Neuronal stem cell (in vitro differentiated cells): ENCODE data around the gene PLCD4.
A peak's percentile ranks its signal among the peaks of the same experiment; 100 is the strongest.

Source experiments
- DNase-seq: peaks from one replicate; pipeline ENCODE4 v3.0.0-alpha.2; 2013; ENCODE audit warnings: low spot score
- H2AFZ ChIP-seq: one replicate; pipeline ENCODE4 v1.6.1; 2013; ENCODE audit warnings: mild to moderate bottlenecking, low read length, inconsistent platforms
- H2AK5ac ChIP-seq: 2 replicates; pipeline ENCODE4 v1.6.1; 2013; ENCODE audit warnings: low read depth, mild to moderate bottlenecking, inconsistent platforms, low read length, moderate library complexity, mixed read lengths
- H2BK120ac ChIP-seq: 2 replicates; pipeline ENCODE4 v1.6.1; 2013; ENCODE audit warnings: low read depth, mild to moderate bottlenecking, inconsistent platforms, low read length, moderate library complexity, mixed read lengths
- H2BK12ac ChIP-seq: one replicate; pipeline ENCODE4 v1.6.1; 2013; ENCODE audit warnings: low read length, inconsistent platforms
- H2BK15ac ChIP-seq: 2 replicates; pipeline ENCODE4 v1.6.1; 2013; ENCODE audit warnings: mild to moderate bottlenecking, low read length, inconsistent platforms, mixed read lengths
- H2BK5ac ChIP-seq: one replicate; pipeline ENCODE4 v1.6.1; 2013; ENCODE audit warnings: inconsistent platforms, mild to moderate bottlenecking, low read length, moderate library complexity
- H3K14ac ChIP-seq: one replicate; pipeline ENCODE4 v1.6.1; 2013; ENCODE audit warnings: low read length, inconsistent platforms
- H3K18ac ChIP-seq: 2 replicates; pipeline ENCODE4 v1.6.1; 2013; ENCODE audit warnings: low read length, inconsistent platforms
- H3K23ac ChIP-seq: 2 replicates; pipeline ENCODE4 v1.6.1; 2013; ENCODE audit warnings: low read depth, mild to moderate bottlenecking, mixed read lengths, low read length, inconsistent platforms; ENCODE audit not compliant: poor library complexity
- H3K27ac ChIP-seq: replicated peaks from 3 replicates; pipeline ENCODE4 v1.5.1; 2013; ENCODE audit warnings: low read length, inconsistent platforms
- H3K27me3 ChIP-seq, 3 experiments: 2 replicates each; pipeline ENCODE4 v1.6.1; 2013; ENCODE audit warnings: low read length in 3 of 3, mild to moderate bottlenecking in 2 of 3, inconsistent platforms in 1 of 3, low read depth in 1 of 3, mixed read lengths in 1 of 3, moderate library complexity in 1 of 3; ENCODE audit not compliant: control insufficient read depth in 3 of 3, insufficient read depth in 3 of 3
- H3K36me3 ChIP-seq, 2 donors: replicated peaks in 1 of 2; 2 replicates each; pipeline ENCODE4 v1.6.1; 2013; ENCODE audit warnings: low read length in 2 of 2; ENCODE audit not compliant: control insufficient read depth in 2 of 2, insufficient read depth in 2 of 2
- H3K4ac ChIP-seq: 2 replicates; pipeline ENCODE4 v1.6.1; 2013; ENCODE audit warnings: inconsistent platforms, mild to moderate bottlenecking, low read length, moderate library complexity
- H3K4me1 ChIP-seq, 2 donors: 1 replicate in 1 of 2; 2 replicates in 1 of 2; pipeline ENCODE4 v1.6.1; 2013; ENCODE audit warnings: low read length in 2 of 2, low read depth in 1 of 2; ENCODE audit not compliant: control insufficient read depth in 2 of 2, insufficient read depth in 1 of 2
- H3K4me2 ChIP-seq: one replicate; pipeline ENCODE4 v1.6.1; 2013; ENCODE audit warnings: mild to moderate bottlenecking, low read length, inconsistent platforms; ENCODE audit not compliant: insufficient read depth, poor library complexity, severe bottlenecking
- H3K4me3 ChIP-seq, 2 donors: 2 replicates each; pipeline ENCODE4 v1.5.1; 2013; ENCODE audit warnings: low read length in 2 of 2, mild to moderate bottlenecking in 2 of 2, inconsistent platforms in 1 of 2, moderate library complexity in 1 of 2
- H3K79me1 ChIP-seq: one replicate; pipeline ENCODE4 v1.6.1; 2013; ENCODE audit warnings: low read depth, mild to moderate bottlenecking, inconsistent platforms, low read length, moderate library complexity
- H3K9ac ChIP-seq: one replicate; pipeline ENCODE4 v1.6.1; 2013; ENCODE audit warnings: mild to moderate bottlenecking, low read depth, low read length, inconsistent platforms; ENCODE audit not compliant: poor library complexity
- H3K9me3 ChIP-seq, 2 donors: replicated peaks in 1 of 2; 2 replicates each; pipeline versions ENCODE3 to v1.6.1; 2013; ENCODE audit warnings: low read length in 2 of 2, mild to moderate bottlenecking in 2 of 2, inconsistent platforms in 1 of 2, low read depth in 1 of 2, mixed read lengths in 1 of 2, moderate library complexity in 1 of 2; ENCODE audit not compliant: control insufficient read depth in 2 of 2, insufficient read depth in 1 of 2
- H4K8ac ChIP-seq: one replicate; pipeline ENCODE4 v1.6.1; 2013; ENCODE audit warnings: low read depth, mild to moderate bottlenecking, inconsistent platforms, low read length, moderate library complexity
- H4K91ac ChIP-seq: one replicate; pipeline ENCODE4 v1.6.1; 2013; ENCODE audit warnings: low read length, low read depth, mild to moderate bottlenecking, inconsistent platforms; ENCODE audit not compliant: poor library complexity
- WGBS, 2 donors: extraction: QIAGEN DNeasy Blood & Tissue Kit; methylation state at CpG; one replicate each; pipeline ENCODE4 v1.1.7; 2013; ENCODE audit warnings: missing lambda C conversion rate in 2 of 2, mixed read lengths in 1 of 2; ENCODE audit not compliant: insufficient read length in 2 of 2, insufficient replicate concordance in 1 of 2; ENCODE audit errors: extremely low coverage in 2 of 2; 5-methylcytosine and 5-hydroxymethylcytosine counted together

The PLCD4 gene

DNA sequence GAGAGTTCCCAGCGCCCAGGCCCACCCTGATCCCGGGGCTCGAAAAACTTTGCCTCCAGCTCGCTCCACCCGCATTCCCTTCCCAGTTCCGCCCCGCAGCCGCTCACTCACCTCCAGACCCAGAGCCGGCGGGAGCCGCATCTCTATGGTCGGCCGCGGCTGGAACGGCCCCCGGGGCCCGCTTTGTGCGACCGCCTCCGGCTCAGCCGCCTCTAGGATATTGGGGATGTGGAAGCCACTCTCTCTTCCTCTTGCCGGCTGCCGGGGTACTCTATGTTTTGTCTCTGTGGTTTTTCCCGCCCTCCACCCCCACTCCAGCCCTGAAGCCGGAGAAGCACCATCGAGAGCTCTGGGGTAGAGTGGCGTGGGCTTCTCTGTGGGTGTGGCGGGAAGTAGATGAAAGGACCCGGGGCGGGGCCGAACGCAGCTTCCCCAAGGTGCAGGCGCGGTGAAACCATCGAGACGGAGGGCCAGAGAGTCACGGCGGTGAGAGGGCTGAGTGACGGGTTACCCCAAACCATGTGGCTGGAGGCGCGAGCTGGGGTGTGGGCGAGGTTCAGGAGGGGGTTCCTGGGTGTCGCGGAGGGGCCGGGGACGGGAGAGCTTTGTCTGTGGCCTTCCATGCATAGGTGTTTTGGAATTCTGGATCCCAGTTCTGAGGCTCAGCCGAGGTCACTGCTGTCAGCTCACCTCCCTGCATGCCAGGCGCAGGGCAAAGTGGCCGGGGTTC, 51.7 kb downstream of the PLCD4 start, which contains the start of the genes BCS1L and ZNF142:
Gene BCS1L (plus strand): TSS at position 426 of the 730 bp plus-strand sequence. CDS start 1,305 bp downstream, outside the sequence.
Gene ZNF142 (minus strand): TSS at position 366 of the 730 bp plus-strand sequence. CDS start 3,194 bp downstream, outside the sequence.
- H3K18ac ChIP-seq: peak within 1 kb of the TSS; percentile 76
- H3K36me3 ChIP-seq: peaks cover 45 to 77% of the 10 kb centered on the region in 2 donors
- H3K4me3 ChIP-seq: peak within 1 kb of the TSS; percentile 86 to 92
- H4K91ac ChIP-seq: no peak within 1 kb of the TSS
- H3K79me1 ChIP-seq: peaks cover 4% of the 10 kb centered on the region
- H2BK15ac ChIP-seq: no peak within 1 kb of the TSS
- peak within 1 kb of the TSS; percentile 79 for H3K9ac ChIP-seq
- H2BK5ac ChIP-seq: no peak within 1 kb of the TSS
- WGBS, 2 donors: no CpG with 5 or more reads among the region's 49 CpGs
- no peak within 1 kb of the TSS for H2AK5ac ChIP-seq
- H3K4me2 ChIP-seq: peak within 1 kb of the TSS; percentile 93
- no peak within 1 kb of the TSS for H3K14ac ChIP-seq
- no peaks in the 10 kb centered on the region for H3K9me3 ChIP-seq
- DNase-seq: peak; percentile 84
- H3K4ac ChIP-seq: no peak within 1 kb of the TSS
- peak within 1 kb of the TSS; percentile 98 for H2AFZ ChIP-seq
- H2BK12ac ChIP-seq: no peak within 1 kb of the TSS
- H2BK120ac ChIP-seq: no peak within 1 kb of the TSS
- H3K23ac ChIP-seq: peak within 1 kb of the TSS; percentile 17
- no peak within 1 kb of the TSS for H4K8ac ChIP-seq
- peaks cover 3 to 4% of the 10 kb centered on the region in 2 donors for H3K4me1 ChIP-seq
- no peaks in the 10 kb centered on the region for H3K27me3 ChIP-seq
- peak within 1 kb of the TSS; percentile 69 for H3K27ac ChIP-seq

DNA sequence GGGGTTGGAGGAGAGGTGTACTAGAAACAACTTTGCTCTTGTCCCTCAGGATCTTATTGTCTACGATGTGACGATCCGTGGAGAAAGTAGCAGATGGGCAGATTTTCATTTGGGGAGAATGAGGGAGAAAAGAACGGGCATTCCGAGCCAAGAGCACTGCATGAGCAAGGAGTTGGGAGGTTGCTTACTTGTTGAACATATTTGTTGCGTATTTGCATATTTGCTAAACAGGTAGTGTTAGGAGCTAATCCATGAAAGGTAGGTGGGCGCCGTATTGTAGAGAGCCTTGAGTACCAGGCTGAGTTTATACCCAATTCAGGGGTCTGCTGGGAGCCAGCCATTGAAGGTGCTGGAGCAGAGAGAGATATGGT, 52.3 kb downstream of the PLCD4 start:
- Histone ChIP-seq H3K9me3 (no peaks in the 10 kb centered on the region), H3K4me2 (peak overlapping the region; percentile 93), H3K4ac (no peak overlapping the region), H3K18ac (peak overlapping the region; percentile 1), H2BK120ac (no peak overlapping the region), H3K36me3 (peaks cover 47 to 77% of the 10 kb centered on the region in 2 donors), H3K27me3 (no peaks in the 10 kb centered on the region), H2AK5ac (no peak overlapping the region), H4K8ac (no peak overlapping the region), H4K91ac (no peak overlapping the region), H2BK12ac (no peak overlapping the region), H3K79me1 (peaks cover 4% of the 10 kb centered on the region), H3K4me1 (peaks cover 3 to 4% of the 10 kb centered on the region in 2 donors), H3K27ac (no peak overlapping the region), H2AFZ (peak overlapping the region; percentile 98), H2BK15ac (no peak overlapping the region), H3K14ac (no peak overlapping the region), H3K9ac (peak overlapping the region; percentile 71), H3K4me3 (peak overlapping the region; percentile 86 to 92), H3K23ac (no peak overlapping the region), H2BK5ac (no peak overlapping the region)
- no CpG with 5 or more reads among the region's 8 CpGs for WGBS, 2 donors
- no peak for DNase-seq

DNA sequence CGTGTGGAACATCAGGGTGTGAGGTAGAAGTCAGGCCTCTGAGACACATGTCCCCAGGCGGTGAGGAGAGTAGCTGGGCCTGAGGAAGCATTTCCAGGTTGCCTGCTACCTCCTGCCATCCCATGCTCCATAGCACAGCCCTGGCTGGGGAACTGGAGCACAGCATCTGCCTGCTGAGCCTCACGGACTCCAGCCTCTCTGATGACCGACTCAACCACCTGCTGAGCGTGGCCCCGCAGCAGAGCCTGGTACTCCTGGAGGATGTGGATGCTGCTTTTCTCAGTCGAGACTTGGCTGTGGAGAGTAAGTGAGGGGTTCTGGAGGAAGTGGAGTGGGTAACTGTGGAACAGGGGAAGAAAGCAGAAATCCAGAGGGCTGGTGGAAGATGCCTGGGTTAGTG, 54.7 kb downstream of the PLCD4 start:
- Histone ChIP-seq H2BK5ac (no peak overlapping the region), H3K4me1 (peaks cover 3 to 4% of the 10 kb centered on the region in 2 donors), H3K36me3 (peaks cover 47 to 73% of the 10 kb centered on the region in 2 donors), H3K4me2 (no peak overlapping the region), H2BK15ac (no peak overlapping the region), H3K4me3 (no peak overlapping the region), H3K4ac (no peak overlapping the region), H3K18ac (no peak overlapping the region), H3K27me3 (no peaks in the 10 kb centered on the region), H4K8ac (no peak overlapping the region), H2BK12ac (no peak overlapping the region), H3K9ac (no peak overlapping the region), H4K91ac (no peak overlapping the region), H3K9me3 (no peaks in the 10 kb centered on the region), H3K14ac (no peak overlapping the region), H2AFZ (no peak overlapping the region), H3K79me1 (peaks cover 4% of the 10 kb centered on the region), H3K23ac (no peak overlapping the region), H2BK120ac (no peak overlapping the region), H3K27ac (no peak overlapping the region), H2AK5ac (no peak overlapping the region)
- WGBS, 2 donors: no CpG with 5 or more reads among the region's 7 CpGs
- no peak for DNase-seq

DNA sequence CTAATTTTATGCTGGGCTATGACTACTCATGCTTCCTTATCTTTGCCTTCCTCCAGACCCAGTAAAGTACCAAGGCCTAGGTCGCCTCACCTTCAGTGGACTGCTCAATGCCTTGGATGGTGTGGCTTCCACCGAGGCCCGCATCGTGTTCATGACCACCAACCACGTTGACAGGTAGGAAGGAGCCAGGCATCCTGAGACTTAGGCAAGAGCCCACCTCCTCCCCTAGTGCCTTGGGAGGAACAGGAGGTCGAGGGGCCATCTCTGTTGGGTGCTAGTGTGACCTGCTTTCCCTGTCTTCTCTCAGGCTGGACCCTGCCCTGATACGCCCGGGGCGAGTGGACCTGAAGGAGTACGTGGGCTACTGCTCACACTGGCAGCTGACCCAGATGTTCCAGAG, 55.1 kb downstream of the PLCD4 start:
- Histone ChIP-seq H2AFZ (no peak overlapping the region), H3K9ac (no peak overlapping the region), H3K9me3 (no peaks in the 10 kb centered on the region), H2AK5ac (no peak overlapping the region), H3K14ac (no peak overlapping the region), H3K27ac (no peak overlapping the region), H3K4ac (no peak overlapping the region), H2BK5ac (no peak overlapping the region), H4K8ac (no peak overlapping the region), H2BK12ac (no peak overlapping the region), H3K79me1 (peaks cover 4% of the 10 kb centered on the region), H3K4me3 (no peak overlapping the region), H3K4me2 (no peak overlapping the region), H4K91ac (no peak overlapping the region), H2BK15ac (no peak overlapping the region), H3K18ac (no peak overlapping the region), H3K36me3 (peaks cover 47 to 73% of the 10 kb centered on the region in 2 donors), H3K27me3 (no peaks in the 10 kb centered on the region), H2BK120ac (no peak overlapping the region), H3K4me1 (peaks cover 3 to 4% of the 10 kb centered on the region in 2 donors), H3K23ac (no peak overlapping the region)
- WGBS, 2 donors: no CpG with 5 or more reads among the region's 10 CpGs
- no peak for DNase-seq
